GM12875 (cell line): ENCODE measurements around the gene SQSTM1.

ENCODE experiments used
- H3K4me3 ChIP-seq: one replicate; pipeline ENCODE4 v1.5.1; 2011; ENCODE audit warnings: low read depth, low read length, control low read depth
- TF ChIP-seq, protein P1 (sequence below): IDR thresholded peaks from 2 replicates; pipeline ENCODE4 v1.5.1; 2011; ENCODE audit warnings: low read depth, mild to moderate bottlenecking, control low read depth, inconsistent platforms, low read length, moderate library complexity, borderline replicate concordance; ENCODE audit not compliant: insufficient read depth

SQSTM1 gene

GRCh38 chr5:179798771-179799643, 21.7 kb upstream of the SQSTM1 start:
- TF ChIP-seq, protein P1, sequence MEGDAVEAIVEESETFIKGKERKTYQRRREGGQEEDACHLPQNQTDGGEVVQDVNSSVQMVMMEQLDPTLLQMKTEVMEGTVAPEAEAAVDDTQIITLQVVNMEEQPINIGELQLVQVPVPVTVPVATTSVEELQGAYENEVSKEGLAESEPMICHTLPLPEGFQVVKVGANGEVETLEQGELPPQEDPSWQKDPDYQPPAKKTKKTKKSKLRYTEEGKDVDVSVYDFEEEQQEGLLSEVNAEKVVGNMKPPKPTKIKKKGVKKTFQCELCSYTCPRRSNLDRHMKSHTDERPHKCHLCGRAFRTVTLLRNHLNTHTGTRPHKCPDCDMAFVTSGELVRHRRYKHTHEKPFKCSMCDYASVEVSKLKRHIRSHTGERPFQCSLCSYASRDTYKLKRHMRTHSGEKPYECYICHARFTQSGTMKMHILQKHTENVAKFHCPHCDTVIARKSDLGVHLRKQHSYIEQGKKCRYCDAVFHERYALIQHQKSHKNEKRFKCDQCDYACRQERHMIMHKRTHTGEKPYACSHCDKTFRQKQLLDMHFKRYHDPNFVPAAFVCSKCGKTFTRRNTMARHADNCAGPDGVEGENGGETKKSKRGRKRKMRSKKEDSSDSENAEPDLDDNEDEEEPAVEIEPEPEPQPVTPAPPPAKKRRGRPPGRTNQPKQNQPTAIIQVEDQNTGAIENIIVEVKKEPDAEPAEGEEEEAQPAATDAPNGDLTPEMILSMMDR, result no peak
- H3K4me3 ChIP-seq, result no peak overlapping the region

DNA sequence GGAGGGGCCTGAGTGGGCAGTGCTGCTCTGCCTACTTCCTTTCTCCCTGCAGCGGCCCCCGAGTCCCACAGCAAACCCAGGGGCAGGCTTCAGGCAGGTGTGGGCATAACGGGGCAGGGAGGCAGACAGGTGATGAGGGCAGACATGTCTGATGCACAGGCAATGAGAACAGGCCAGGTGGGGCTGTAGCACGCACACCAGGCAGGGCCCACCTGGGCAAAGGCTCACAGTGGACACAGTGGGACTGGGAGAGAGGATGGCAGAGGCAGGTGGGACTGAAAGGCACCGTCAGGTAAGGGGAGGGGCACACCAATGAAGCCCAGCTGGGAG, 21.1 kb upstream of the SQSTM1 start:
- TF ChIP-seq, protein P1, result no peak

DNA sequence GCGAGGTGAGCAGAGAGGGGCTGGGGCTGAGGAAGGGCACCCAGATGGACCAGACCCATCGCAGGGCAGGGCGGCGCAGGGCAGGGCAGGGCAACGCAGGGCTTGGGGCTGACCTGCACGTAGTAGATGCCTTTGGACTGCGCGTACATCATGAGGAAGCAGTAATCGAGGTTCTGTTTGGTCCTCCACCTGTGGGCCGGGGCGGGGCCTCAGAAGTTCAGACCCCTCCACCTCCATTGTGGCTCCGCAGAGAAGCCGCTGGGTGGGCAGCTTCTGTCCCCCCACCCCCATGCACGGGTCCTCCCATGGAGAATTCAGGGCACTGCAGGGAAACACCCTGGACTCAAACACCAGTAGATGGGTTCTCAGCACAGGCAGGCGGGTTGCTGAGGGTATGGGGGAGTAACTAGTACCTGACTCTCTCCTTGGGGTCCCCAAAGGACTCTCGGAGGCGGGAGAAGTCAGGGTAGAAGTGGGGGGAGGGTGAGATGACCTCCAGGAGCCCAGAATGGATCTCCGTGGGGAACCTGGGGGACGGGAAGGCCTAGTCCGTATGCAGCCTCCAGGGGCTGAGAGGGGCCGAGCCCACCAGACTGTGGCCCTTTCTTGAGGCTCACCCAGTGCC, 20.5 kb upstream of the SQSTM1 start:
- TF ChIP-seq, protein P1, result no peak
- no peak overlapping the region for H3K4me3 ChIP-seq

More for the DNA sequence above, 21.1 kb upstream of the SQSTM1 start:
- H3K4me3 ChIP-seq, result no peak overlapping the region

GRCh38 chr5:179800696-179801201, 20.0 kb upstream of the SQSTM1 start:
- no peak overlapping the region for H3K4me3 ChIP-seq
- TF ChIP-seq, protein P1, result no peak

- no peak overlapping the region for H3K4me3 ChIP-seq
- TF ChIP-seq, protein P1, result peak; percentile 93
These were observed 19.1 kb upstream of the SQSTM1 start for GRCh38 chr5:179801304-179802206.

- H3K4me3 ChIP-seq, result no peak overlapping the region
- TF ChIP-seq, protein P1, result no peak
These were observed 18.4 kb upstream of the SQSTM1 start for GRCh38 chr5:179802207-179802883.
